EH (cell line): Measurements from ENCODE around the gene CYP26A1.

Experiments used
- DNase-seq: peaks from one replicate; pipeline ENCODE4 v3.0.0-alpha.2; 2015; ENCODE audit warnings: low read depth

The CYP26A1 gene

DNA sequence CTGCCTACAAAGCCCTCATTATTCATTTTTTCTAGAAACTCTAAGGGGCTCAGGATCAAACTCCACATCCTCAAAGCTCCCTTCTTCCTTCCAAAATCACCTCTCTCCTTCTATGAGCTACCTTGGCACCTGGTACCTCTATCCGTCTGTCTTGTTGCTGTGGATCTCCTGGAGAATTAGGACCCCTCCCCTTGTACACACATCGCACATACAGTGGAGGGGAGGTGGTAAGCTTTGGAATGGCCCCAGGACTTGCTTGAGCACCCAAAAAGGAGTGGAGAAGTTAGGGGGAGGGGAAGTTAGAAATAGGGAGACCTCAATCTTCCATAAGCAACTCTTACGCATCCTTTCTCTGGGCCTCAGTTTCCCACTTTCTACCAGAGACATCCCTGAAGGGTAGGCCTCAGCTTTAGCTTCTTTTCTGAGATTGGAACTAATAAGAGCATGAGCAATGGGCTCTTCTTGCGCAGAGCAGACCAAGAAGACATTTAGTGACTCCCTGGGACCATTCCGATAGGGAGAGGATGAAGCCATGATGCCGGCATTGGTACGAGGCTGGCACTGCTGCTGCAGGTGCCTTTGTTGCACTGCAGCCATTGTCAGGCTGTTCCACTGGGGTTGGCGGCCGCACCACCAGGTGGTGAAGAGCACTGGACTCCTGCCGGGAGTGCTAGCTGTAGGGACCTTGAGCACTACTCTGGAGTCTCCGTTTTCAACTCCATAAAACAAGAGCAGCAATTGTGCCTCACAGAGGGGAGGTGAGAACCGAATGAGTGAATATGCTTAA is 8.6 kb upstream of the CYP26A1 start:
- DNase-seq, result no peak

DNA sequence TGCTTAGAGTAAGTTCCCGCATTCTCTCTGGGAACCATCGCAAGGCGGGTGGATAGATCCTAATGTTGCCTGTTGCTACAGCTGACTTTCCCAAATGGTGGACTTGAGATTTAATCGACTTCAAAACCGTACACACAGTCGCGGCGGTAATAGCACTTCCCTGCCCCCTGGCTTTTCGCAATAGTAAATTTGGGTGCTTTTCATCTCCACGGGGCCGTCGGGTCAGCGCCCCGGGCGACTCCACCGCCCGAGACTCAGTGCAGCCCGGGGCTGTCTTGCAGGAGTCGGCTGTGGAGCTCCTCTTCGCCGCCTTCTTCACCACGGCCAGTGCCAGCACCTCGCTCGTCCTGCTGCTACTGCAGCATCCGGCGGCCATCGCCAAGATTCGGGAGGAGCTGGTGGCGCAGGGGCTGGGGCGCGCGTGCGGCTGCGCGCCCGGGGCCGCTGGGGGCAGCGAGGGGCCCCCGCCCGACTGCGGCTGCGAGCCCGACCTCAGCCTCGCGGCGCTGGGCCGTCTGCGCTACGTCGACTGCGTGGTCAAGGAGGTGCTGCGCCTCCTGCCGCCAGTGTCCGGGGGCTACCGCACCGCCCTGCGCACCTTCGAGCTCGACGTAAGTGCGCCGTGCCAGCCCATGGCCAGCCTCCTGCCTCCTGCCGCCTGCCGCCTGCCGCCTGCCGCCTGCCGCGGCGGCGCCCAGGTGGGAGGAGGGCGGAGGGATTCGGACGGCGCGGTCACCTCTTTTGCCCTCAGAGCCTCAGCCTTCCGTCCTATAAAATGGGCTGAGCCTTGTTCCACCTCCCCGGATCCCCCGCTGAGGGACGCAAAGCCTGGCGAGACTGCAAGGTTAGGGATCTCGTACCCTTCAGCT is 7.8 kb upstream of the CYP26A1 start:
- peak; percentile 33 for DNase-seq

- DNase-seq, result no peak
These were observed 7.2 kb upstream of the CYP26A1 start for GRCh38 chr10:93066544-93066913.

- DNase-seq, result no peak
These were observed 6.0 kb upstream of the CYP26A1 start for GRCh38 chr10:93067443-93068365.

DNA sequence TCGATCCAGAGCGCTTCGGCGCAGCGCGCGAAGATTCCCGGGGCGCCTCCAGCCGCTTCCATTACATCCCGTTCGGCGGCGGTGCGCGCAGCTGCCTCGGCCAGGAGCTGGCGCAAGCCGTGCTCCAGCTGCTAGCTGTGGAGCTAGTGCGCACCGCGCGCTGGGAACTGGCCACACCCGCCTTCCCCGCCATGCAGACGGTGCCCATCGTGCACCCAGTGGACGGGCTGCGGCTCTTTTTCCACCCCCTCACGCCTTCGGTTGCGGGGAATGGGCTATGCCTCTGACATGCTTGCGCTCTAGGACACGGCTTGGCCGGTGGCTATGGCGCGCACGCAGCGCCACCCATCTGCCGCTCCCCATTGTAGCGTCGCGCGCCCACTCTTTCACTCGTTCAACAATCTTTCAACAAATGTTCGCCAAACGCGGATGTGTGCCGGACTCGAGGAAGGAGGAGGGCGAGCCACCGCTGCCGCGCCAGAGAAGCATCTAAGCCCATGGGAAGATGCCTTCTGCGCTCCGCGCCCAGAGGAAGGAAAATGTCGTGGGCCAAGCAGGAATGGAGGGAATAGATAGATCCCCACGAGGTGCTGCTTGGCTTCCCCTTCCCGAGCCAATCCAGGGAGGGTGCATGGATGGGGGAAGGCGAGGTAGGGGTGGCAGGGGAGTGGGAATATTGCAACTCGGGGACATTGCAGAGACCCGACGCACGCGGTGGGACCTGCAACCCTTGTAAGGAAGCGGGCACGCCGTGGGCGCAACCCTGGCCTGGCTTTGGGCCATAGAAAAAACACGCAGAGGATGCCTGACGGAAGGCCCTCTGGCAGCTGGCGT is 5.1 kb upstream of the CYP26A1 start:
- DNase-seq, result peak; percentile 46

DNA sequence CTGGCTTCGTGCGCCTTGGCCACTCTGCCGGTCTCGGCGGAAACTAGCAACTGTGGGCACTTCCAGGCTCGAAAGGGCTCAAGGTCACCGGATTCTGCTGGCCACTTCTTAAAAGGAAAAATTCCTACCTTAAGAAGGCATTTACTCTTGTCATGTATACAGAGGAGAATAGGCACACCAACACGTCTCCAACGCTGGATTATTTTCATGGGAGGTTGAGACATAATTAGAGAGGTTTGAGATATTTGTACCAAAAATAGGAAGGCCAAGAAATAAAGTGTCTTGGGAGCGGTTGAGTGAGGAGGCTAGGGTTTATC is 4.5 kb upstream of the CYP26A1 start:
- no peak for DNase-seq

GRCh38 chr10:93070378-93071176 is 3.1 kb upstream of the CYP26A1 start:
- no peak for DNase-seq

DNA sequence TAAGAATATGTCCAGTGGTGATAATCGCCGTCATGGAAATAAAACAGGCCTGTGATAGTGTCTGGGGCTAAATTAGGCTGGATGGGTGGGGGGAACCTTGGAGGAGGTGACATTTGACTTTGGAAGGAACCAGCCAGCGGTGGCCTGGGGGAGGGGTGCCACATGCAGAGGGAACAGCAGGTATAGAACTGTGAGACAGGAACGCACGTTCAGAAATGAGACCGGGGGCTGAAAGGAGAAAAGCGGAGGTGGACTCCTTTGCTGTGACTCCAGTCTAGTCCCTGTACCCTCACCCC is 2.6 kb upstream of the CYP26A1 start:
- DNase-seq, result no peak

GRCh38 chr10:93071674-93072224 is 1.9 kb upstream of the CYP26A1 start:
- no peak for DNase-seq

DNA sequence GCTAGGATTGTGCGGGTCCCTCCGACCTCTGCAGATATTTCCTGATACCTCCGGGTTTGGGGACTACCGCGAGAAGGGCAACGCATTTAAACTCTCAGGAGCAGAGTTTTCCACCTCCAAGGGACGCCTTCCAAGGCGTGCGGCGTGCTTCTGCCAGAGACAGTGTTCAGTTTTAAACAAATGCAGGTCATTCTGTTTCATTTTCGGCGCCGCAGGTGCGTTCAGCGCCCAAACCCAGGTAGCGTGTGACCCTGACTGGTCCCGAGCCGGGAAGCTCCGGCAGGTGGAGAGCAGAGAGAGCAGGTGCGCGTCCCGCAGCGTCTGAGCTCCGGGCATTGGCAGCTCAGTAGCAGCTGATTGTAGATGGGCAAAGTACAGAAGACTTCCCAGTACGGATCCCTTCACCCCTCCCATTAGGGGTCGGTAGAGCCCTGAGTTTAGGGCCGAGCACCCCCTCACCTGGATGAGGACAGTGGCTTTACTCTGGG is 1.4 kb upstream of the CYP26A1 start:
- no peak for DNase-seq

GRCh38 chr10:93072713-93073538 is 767 bp upstream of the CYP26A1 start:
- DNase-seq, result no peak

GRCh38 chr10:93074147-93074596 is 479 bp downstream of the CYP26A1 start:
- DNase-seq, result peak; percentile 35

GRCh38 chr10:93074597-93075368 is 1.1 kb downstream of the CYP26A1 start:
- no peak for DNase-seq

DNA sequence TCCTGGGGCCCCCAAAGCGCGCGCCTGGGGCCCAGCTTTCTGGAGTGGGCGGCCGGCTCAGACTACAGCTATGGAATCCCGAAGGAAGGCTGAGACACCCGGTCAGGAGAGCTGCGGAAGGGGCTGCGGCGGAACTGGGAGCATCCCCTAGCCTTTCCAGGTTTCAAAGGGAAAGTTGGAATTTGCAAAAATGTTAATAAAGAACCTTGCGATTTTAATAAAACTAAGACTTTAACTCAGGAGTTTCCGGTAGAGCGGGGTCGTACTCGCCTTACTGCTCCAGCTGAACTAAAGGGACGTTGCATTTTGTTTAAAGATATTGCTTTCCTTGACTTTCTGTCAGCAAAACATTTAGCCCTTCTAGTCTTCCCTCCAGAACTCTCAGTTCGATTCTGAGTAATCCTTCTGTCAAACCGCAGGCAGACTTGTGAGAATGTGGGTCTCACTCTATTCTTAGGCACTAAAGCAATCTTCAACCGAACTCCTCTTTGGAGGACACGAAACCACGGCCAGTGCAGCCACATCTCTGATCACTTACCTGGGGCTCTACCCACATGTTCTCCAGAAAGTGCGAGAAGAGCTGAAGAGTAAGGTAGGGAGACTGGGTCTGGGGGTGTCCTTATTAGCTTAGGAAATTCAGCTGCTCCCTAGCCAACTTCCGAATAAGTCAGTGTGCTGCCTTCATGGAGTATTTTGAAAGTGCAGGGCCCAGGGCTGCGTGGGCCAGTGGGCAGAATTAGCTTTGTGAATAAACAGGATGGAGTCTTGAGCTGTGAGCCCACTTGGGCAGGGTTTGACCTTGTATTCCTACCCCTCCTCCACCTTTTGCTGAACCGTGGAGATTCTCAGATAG is 1.9 kb downstream of the CYP26A1 start:
- no peak for DNase-seq

DNA sequence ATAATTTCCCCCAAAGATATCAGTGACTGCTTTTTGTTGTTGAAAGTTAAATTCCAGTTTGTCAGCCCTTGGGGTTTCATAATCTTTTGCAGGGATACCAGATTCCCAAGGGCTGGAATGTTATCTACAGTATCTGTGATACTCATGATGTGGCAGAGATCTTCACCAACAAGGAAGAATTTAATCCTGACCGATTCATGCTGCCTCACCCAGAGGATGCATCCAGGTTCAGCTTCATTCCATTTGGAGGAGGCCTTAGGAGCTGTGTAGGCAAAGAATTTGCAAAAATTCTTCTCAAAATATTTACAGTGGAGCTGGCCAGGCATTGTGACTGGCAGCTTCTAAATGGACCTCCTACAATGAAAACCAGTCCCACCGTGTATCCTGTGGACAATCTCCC is 3.2 kb downstream of the CYP26A1 start:
- peak; percentile 77 for DNase-seq

- DNase-seq, result no peak
These were observed 4.2 kb downstream of the CYP26A1 start for GRCh38 chr10:93077860-93078337.

DNA sequence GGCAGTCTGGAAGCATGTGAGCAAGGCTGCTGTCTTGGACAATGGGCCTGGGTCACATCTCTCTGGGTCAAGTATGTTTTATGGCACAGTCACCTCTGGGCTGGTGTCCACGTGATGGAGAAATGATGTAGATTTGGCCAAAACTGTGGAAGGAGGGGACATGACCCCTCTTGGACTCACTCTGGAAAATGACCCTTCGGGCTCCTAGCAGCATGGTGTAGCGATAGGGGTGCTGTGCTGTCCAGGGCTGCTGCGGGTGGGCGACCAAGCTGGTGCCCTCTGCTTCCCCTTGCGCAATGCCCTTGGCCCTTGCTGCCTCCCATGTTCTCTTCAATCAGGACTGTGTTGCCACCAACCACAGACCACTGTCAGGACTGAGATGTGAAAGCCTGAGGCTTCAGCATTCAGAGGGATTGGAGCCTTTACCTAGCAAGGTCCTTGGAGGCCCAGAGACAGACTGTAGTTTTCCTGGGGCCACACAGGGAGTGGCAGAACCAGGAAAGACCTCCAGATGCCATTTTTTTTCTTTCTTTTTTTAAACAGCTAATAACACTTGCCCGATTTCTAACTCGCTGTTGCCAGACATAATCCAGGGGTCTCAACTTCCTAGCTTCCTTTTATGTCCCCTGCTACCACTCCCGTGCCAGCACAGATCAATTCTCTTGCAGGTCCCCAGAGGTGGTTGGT is 6.1 kb downstream of the CYP26A1 start:
- no peak for DNase-seq
